ENCODE data around the gene SYNGR3. TPM values are rescaled to one million over a fixed set of nuclear protein-coding genes. Genes with fewer than 3 reads are reported as not detected.

SYNGR3 gene
- total RNA-seq, 4 donors from 2014 or later, result 2.1 to 5.6 (median 3.3) TPM

GRCh38 chr16:1998852-1999801 lies 9.4 kb downstream of the SYNGR3 start:
- Histone ChIP-seq H3K4me3 (no peak overlapping the region), H3K27ac (replicated peaks in 1 of 4) (no peak overlapping the region), H3K9me3 (no peaks in the 10 kb centered on the region), H3K27me3 (no peaks in the 10 kb centered on the region), H3K4me1 (peaks cover 8 to 29% (median 13%) of the 10 kb centered on the region in 4 donors), H3K36me3 (peaks cover 58 to 77% (median 67%) of the 10 kb centered on the region in 4 donors)
- TF ChIP-seq EP300 (IDR thresholded peaks at IDR 0.05) (no peak), POLR2AphosphoS5 (IDR thresholded peaks at IDR 0.05) (no peak), CTCF (IDR thresholded peaks at IDR 0.05) (no peak), POLR2A (IDR thresholded peaks at IDR 0.05; ENCODE audit: low read depth) (no peak)
- intact Hi-C loops (cut with DNase I), result no loop called here
- WGBS, result 82% methylated on average over 18 of the region's 39 CpGs
- no peak for DNase-seq (ENCODE audit: extremely low spot score)

- intact Hi-C loops (cut with DNase I), result no loop called here
- Histone ChIP-seq H3K4me3 (no peak overlapping the region), H3K9me3 (no peaks in the 10 kb centered on the region), H3K36me3 (peaks cover 58 to 77% (median 69%) of the 10 kb centered on the region in 4 donors), H3K27ac (replicated peaks in 1 of 4) (no peak overlapping the region), H3K4me1 (peaks cover 16 to 38% (median 22%) of the 10 kb centered on the region in 4 donors), H3K27me3 (no peaks in the 10 kb centered on the region)
- WGBS, result 90% methylated on average over 15 of the region's 28 CpGs
- TF ChIP-seq CTCF (IDR thresholded peaks at IDR 0.05) (no peak), POLR2AphosphoS5 (IDR thresholded peaks at IDR 0.05) (no peak), EP300 (IDR thresholded peaks at IDR 0.05) (no peak), POLR2A (IDR thresholded peaks at IDR 0.05; ENCODE audit: low read depth) (no peak)
- no peak for DNase-seq (ENCODE audit: extremely low spot score)
Measured at GRCh38 chr16:1999866-2000514, 10.2 kb downstream of the SYNGR3 start.

GRCh38 chr16:2001035-2001434 lies 11.3 kb downstream of the SYNGR3 start:
- Histone ChIP-seq H3K36me3 (peaks cover 58 to 77% (median 72%) of the 10 kb centered on the region in 4 donors), H3K27me3 (no peaks in the 10 kb centered on the region), H3K9me3 (no peaks in the 10 kb centered on the region), H3K4me3 (no peak overlapping the region), H3K4me1 (peaks cover 27 to 48% (median 32%) of the 10 kb centered on the region in 4 donors), H3K27ac (replicated peaks in 1 of 4) (no peak overlapping the region)
- WGBS, result 88% methylated on average over 12 of the region's 19 CpGs
- no peak for DNase-seq (ENCODE audit: extremely low spot score)
- intact Hi-C loops (cut with DNase I), result no loop called here
- TF ChIP-seq EP300 (IDR thresholded peaks at IDR 0.05), result no peak
- TF ChIP-seq CTCF (IDR thresholded peaks at IDR 0.05), result no peak
- TF ChIP-seq POLR2A (IDR thresholded peaks at IDR 0.05; ENCODE audit: low read depth), result no peak
- TF ChIP-seq POLR2AphosphoS5 (IDR thresholded peaks at IDR 0.05), result no peak

- H3K9me3 ChIP-seq, result no peaks in the 10 kb centered on the region
- intact Hi-C loops (cut with DNase I), result no loop called here
Measured at GRCh38 chr16:2001456-2002355, 11.9 kb downstream of the SYNGR3 start.

More at GRCh38 chr16:2001456-2002355, 11.9 kb downstream of the SYNGR3 start:
- Histone ChIP-seq H3K27me3 (no peaks in the 10 kb centered on the region), H3K36me3 (peaks cover 58 to 74% (median 71%) of the 10 kb centered on the region in 4 donors), H3K27ac (replicated peaks in 1 of 4) (no peak overlapping the region), H3K4me1 (peaks cover 32 to 50% (median 39%) of the 10 kb centered on the region in 4 donors), H3K4me3 (no peak overlapping the region)
- WGBS, result 94% methylated on average over 37 of the region's 53 CpGs
- TF ChIP-seq POLR2A (IDR thresholded peaks at IDR 0.05; ENCODE audit: low read depth), result no peak
- no peak for TF ChIP-seq EP300 (IDR thresholded peaks at IDR 0.05)
- no peak for TF ChIP-seq POLR2AphosphoS5 (IDR thresholded peaks at IDR 0.05)
- TF ChIP-seq CTCF (IDR thresholded peaks at IDR 0.05), result no peak
- no peak for DNase-seq (ENCODE audit: extremely low spot score)

Measured in esophagus muscularis mucosa (tissue), 4 donors.